NT2/D1 (cell line): ENCODE data around the gene ZNF613.
A peak's percentile ranks its signal among the peaks of the same experiment; 100 is the strongest.
"Not testable (repeated sequence)": the region's sequence is repeated elsewhere in the genome, so short reads cannot be mapped to it uniquely, and the experiment has no call there.

ENCODE experiments used
- DNase-seq: peaks from one replicate; pipeline ENCODE4 v3.0.0-alpha.2; 2011; ENCODE audit warnings: low read depth, low spot score
- H3K27me3 ChIP-seq: 2 replicates; pipeline ENCODE4 v1.6.0; 2011; ENCODE audit warnings: mild to moderate bottlenecking; ENCODE audit not compliant: insufficient read length, insufficient read depth
- H3K36me3 ChIP-seq: 2 replicates; pipeline ENCODE4 v1.6.1; 2011; ENCODE audit warnings: mild to moderate bottlenecking, low read length, mixed read lengths; ENCODE audit not compliant: insufficient read depth, insufficient read length
- H3K4me1 ChIP-seq: 2 replicates; pipeline ENCODE4 v1.5.1; 2011; ENCODE audit not compliant: insufficient read depth, insufficient read length
- H3K4me3 ChIP-seq: 2 replicates; pipeline ENCODE4 v1.5.1; 2011; ENCODE audit warnings: low read depth; ENCODE audit not compliant: insufficient read length
- H3K9ac ChIP-seq: 2 replicates; pipeline ENCODE4 v1.6.0; 2011; ENCODE audit warnings: low read depth; ENCODE audit not compliant: insufficient read length
- H3K9me3 ChIP-seq: 2 replicates; pipeline ENCODE4 v1.5.1; 2011; ENCODE audit warnings: mild to moderate bottlenecking, low read length; ENCODE audit not compliant: insufficient read depth
- SUZ12 ChIP-seq: IDR thresholded peaks from 2 replicates; pipeline ENCODE4 v1.6.1; 2011; ENCODE audit not compliant: insufficient read length, insufficient read depth; ENCODE audit errors: extremely low read depth
- YY1 ChIP-seq: IDR thresholded peaks from 2 replicates; pipeline ENCODE4 v1.6.1; 2011; ENCODE audit not compliant: insufficient read length, insufficient read depth
- ZNF274 ChIP-seq: IDR thresholded peaks from 2 replicates; pipeline ENCODE4 v1.6.1; 2011; ENCODE audit warnings: mild to moderate bottlenecking, low read depth, low read length

The ZNF613 gene

GRCh38 chr19:51901860-51902259, 25.4 kb upstream of the ZNF613 start:
- H3K9me3 ChIP-seq: peaks cover 68% of the 10 kb centered on the region
- no peak overlapping the region for H3K4me3 ChIP-seq
- H3K27me3 ChIP-seq: no peaks in the 10 kb centered on the region
- peaks cover 64% of the 10 kb centered on the region for H3K36me3 ChIP-seq
- DNase-seq: no peak
- H3K9ac ChIP-seq: no peak overlapping the region
- no peaks in the 10 kb centered on the region for H3K4me1 ChIP-seq
- TF ChIP-seq YY1: no peak
- TF ChIP-seq ZNF274: no peak
- no peak for TF ChIP-seq SUZ12

GRCh38 chr19:51903192-51903591, 24.1 kb upstream of the ZNF613 start:
- no peak for TF ChIP-seq SUZ12
- peaks cover 51% of the 10 kb centered on the region for H3K36me3 ChIP-seq
- peaks cover 65% of the 10 kb centered on the region for H3K9me3 ChIP-seq
- H3K27me3 ChIP-seq: no peaks in the 10 kb centered on the region
- no peak overlapping the region for H3K9ac ChIP-seq
- no peaks in the 10 kb centered on the region for H3K4me1 ChIP-seq
- DNase-seq: no peak
- H3K4me3 ChIP-seq: peak overlapping the region; percentile 8

- Histone ChIP-seq H3K4me1 (no peaks in the 10 kb centered on the region), H3K9ac (peak within 1 kb of the TSS; percentile 92), H3K4me3 (peak within 1 kb of the TSS; percentile 86), H3K9me3 (peaks cover 55% of the 10 kb centered on the region), H3K36me3 (peaks cover 38% of the 10 kb centered on the region), H3K27me3 (no peaks in the 10 kb centered on the region)
- TF ChIP-seq ZNF274 (no peak), SUZ12 (no peak), YY1 (peak; percentile 100)
- DNase-seq: peak; percentile 71
Observed at GRCh38 chr19:51904331-51905165, 22.7 kb upstream of the ZNF613 start, which contains the start of gene ZNF649. Gene ZNF649 (minus strand): TSS chr19:51905017. CDS start chr19:51900107, 4,910 bp downstream.

- Histone ChIP-seq H3K36me3 (peaks cover 31% of the 10 kb centered on the region), H3K4me3 (no peak overlapping the region), H3K9me3 (peaks cover 54% of the 10 kb centered on the region), H3K4me1 (no peaks in the 10 kb centered on the region), H3K27me3 (no peaks in the 10 kb centered on the region), H3K9ac (no peak overlapping the region)
- DNase-seq: no peak
- TF ChIP-seq YY1 (no peak), SUZ12 (no peak), ZNF274 (no peak)
Observed at GRCh38 chr19:51905206-51905605, 22.1 kb upstream of the ZNF613 start.

- not testable (repeated sequence) for H3K4me1 ChIP-seq, H3K9ac ChIP-seq, H3K4me3 ChIP-seq, DNase-seq, H3K27me3 ChIP-seq
- peaks cover 27% of the 10 kb centered on the region for H3K36me3 ChIP-seq
- H3K9me3 ChIP-seq: peaks cover 51% of the 10 kb centered on the region
Observed at GRCh38 chr19:51905639-51906038, 21.6 kb upstream of the ZNF613 start.

GRCh38 chr19:51906108-51906507, 21.2 kb upstream of the ZNF613 start:
- not testable (repeated sequence) for H3K4me3 ChIP-seq, DNase-seq, H3K27me3 ChIP-seq, H3K9ac ChIP-seq, H3K4me1 ChIP-seq
- Histone ChIP-seq H3K9me3 (peaks cover 47% of the 10 kb centered on the region), H3K36me3 (peaks cover 22% of the 10 kb centered on the region)

- H3K27me3 ChIP-seq, H3K36me3 ChIP-seq, H3K4me3 ChIP-seq, DNase-seq, H3K9ac ChIP-seq, H3K4me1 ChIP-seq: not testable (repeated sequence)
- peaks cover 45% of the 10 kb centered on the region for H3K9me3 ChIP-seq
Observed at GRCh38 chr19:51907981-51908380, 19.3 kb upstream of the ZNF613 start.

GRCh38 chr19:51915324-51915867, 11.9 kb upstream of the ZNF613 start:
- no peak overlapping the region for H3K9ac ChIP-seq
- H3K27me3 ChIP-seq: no peaks in the 10 kb centered on the region
- no peaks in the 10 kb centered on the region for H3K36me3 ChIP-seq
- no peak for DNase-seq
- TF ChIP-seq ZNF274 (peak; percentile 92), SUZ12 (no peak), YY1 (no peak)
- no peak overlapping the region for H3K4me3 ChIP-seq
- no peaks in the 10 kb centered on the region for H3K4me1 ChIP-seq
- peaks cover 90% of the 10 kb centered on the region for H3K9me3 ChIP-seq
